GM12875 (cell line): ENCODE data around the gene TOMT.
"Not testable (repeated sequence)": the region's sequence is repeated elsewhere in the genome, so short reads cannot be mapped to it uniquely, and the experiment has no call there.

Experiments used
- H3K4me3 ChIP-seq: one replicate; pipeline ENCODE4 v1.5.1; 2011; ENCODE audit warnings: low read depth, low read length, control low read depth
- TF ChIP-seq, protein P1 (sequence below): IDR thresholded peaks from 2 replicates; pipeline ENCODE4 v1.5.1; 2011; ENCODE audit warnings: low read depth, mild to moderate bottlenecking, control low read depth, inconsistent platforms, low read length, moderate library complexity, borderline replicate concordance; ENCODE audit not compliant: insufficient read depth

TOMT gene

DNA sequence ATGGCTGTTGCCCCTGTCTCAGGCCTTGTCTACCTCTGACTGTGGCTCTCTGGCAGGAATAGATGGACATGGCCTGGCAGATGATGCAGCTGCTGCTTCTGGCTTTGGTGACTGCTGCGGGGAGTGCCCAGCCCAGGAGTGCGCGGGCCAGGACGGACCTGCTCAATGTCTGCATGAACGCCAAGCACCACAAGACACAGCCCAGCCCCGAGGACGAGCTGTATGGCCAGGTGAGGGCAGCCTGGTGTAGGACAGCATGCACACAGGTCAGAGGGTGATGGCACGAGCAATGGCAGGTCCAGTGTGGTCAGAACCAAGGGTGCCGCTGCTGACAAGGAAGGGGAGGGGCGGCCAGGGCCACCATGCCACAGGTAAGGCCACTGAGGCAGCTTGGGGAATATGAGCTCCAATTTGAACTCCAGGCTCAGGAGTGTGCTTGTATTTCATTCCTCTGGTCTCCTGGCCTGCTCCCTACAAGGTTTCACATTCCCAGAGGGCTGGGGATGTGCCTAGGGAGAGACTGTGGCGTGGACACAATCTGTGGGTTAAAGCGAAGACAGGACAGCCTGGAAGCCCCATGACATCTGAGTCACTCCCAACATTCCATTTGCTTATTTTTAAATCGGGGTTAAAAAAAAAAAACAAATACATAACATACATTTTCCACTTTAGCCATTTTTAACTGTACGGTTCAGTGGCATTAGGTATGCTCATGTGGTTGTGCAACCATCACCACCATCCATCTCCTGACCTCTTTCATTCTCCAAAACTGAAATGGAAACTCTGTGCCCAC lies 30.4 kb downstream of the TOMT start:
- TF ChIP-seq, protein P1, sequence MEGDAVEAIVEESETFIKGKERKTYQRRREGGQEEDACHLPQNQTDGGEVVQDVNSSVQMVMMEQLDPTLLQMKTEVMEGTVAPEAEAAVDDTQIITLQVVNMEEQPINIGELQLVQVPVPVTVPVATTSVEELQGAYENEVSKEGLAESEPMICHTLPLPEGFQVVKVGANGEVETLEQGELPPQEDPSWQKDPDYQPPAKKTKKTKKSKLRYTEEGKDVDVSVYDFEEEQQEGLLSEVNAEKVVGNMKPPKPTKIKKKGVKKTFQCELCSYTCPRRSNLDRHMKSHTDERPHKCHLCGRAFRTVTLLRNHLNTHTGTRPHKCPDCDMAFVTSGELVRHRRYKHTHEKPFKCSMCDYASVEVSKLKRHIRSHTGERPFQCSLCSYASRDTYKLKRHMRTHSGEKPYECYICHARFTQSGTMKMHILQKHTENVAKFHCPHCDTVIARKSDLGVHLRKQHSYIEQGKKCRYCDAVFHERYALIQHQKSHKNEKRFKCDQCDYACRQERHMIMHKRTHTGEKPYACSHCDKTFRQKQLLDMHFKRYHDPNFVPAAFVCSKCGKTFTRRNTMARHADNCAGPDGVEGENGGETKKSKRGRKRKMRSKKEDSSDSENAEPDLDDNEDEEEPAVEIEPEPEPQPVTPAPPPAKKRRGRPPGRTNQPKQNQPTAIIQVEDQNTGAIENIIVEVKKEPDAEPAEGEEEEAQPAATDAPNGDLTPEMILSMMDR, result no peak

DNA sequence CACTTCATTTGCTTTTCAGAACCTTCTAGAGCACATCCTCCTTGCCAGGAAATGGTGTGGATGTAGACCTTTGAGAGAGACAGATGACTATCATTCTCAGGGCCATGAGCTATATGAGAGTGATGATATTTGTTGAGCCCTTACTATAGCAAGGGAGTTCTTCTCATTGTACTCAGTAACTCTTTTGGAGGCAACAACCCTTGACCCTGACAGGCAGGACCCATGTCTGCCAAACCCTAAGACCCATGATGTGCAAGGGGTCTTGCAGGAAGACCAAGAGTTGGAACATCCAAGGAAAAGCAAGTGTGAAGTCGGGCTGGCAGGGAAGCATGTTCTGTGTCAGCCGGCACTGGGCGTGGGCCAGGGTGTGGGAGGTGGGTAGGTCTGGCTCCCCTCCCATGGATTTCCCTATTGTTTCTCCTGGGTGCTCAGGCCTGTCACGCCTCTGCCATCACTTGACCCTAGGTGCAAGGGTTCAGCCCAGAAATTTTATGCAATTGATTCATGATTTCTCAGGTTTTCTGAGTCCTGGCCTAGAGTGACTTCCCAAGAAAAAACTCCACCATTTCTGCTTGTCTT lies 31.0 kb downstream of the TOMT start:
- H3K4me3 ChIP-seq, result no peak overlapping the region
- TF ChIP-seq, protein P1, result no peak

More for the DNA sequence above, 30.4 kb downstream of the TOMT start:
- no peak overlapping the region for H3K4me3 ChIP-seq

DNA sequence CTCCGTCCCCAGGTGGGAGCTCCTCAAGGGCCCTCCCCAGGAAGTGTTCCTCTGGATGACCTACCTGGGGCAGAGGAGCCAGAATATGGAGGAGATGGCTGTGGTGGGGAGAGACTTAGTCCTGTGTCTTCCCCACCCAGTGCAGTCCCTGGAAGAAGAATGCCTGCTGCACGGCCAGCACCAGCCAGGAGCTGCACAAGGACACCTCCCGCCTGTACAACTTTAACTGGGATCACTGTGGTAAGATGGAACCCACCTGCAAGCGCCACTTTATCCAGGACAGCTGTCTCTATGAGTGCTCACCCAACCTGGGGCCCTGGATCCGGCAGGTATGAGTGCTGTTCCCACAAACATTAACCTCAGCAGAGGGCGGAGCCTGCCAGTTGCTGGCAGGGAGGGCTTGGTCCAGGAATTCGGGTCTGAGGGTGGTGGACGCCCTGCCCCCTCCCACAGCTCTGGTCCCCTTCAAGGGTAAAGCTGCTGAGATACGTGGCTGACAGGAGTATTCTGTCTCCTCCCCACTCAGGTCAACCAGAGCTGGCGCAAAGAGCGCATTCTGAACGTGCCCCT lies 33.2 kb downstream of the TOMT start:
- TF ChIP-seq, protein P1, result no peak

DNA sequence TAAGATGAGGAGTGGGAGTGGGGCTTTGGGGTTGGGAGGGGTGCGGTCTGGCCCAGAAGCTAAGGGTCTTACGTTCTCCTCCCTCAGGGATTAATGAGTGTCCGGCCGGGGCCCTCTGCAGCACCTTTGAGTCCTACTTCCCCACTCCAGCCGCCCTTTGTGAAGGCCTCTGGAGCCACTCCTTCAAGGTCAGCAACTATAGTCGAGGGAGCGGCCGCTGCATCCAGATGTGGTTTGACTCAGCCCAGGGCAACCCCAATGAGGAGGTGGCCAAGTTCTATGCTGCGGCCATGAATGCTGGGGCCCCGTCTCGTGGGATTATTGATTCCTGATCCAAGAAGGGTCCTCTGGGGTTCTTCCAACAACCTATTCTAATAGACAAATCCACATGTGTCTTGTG lies 33.8 kb downstream of the TOMT start:
- H3K4me3 ChIP-seq, result no peak overlapping the region
- TF ChIP-seq, protein P1, result no peak

More for the DNA sequence above, 33.2 kb downstream of the TOMT start:
- no peak overlapping the region for H3K4me3 ChIP-seq

DNA sequence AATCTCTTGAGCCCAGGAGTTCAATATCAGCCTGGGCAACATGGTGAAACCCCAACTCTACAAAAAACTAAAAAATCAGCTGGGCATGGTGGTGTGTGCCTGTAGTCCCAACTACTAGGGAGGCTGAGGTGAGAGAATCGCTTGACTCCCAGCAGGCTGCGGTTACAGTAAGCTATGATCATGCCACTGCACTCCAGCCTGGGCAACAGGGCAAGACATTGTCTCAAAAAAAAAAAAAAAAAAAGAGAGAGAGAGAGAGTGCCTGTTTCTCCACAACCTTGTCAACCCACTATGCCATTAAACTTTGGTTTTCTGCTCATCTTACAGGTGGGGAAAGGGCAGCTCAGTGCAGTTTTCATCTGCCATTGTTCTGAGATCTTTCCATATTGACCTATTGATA lies 34.9 kb downstream of the TOMT start:
- TF ChIP-seq, protein P1, result no peak
- no peak overlapping the region for H3K4me3 ChIP-seq

DNA sequence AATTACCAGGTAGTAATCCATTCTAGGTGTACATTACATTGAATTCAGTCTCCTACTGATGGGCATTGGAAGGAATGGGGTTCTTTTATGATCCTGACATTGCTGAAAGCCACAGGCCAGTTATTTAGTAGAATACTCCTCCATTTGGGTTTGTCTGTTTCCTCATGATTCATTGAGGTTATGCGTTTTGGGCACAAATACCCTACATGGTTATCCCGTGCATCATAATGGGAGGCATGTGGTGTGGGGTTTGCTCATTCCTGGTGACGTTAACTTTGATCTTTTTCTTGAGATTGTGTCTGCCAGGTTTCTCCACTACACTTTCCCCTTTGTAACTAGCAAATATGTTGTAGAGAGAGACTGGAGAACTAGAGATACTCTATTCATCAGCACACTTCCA lies 35.3 kb downstream of the TOMT start:
- H3K4me3 ChIP-seq, result no peak overlapping the region
- TF ChIP-seq, protein P1, result no peak

DNA sequence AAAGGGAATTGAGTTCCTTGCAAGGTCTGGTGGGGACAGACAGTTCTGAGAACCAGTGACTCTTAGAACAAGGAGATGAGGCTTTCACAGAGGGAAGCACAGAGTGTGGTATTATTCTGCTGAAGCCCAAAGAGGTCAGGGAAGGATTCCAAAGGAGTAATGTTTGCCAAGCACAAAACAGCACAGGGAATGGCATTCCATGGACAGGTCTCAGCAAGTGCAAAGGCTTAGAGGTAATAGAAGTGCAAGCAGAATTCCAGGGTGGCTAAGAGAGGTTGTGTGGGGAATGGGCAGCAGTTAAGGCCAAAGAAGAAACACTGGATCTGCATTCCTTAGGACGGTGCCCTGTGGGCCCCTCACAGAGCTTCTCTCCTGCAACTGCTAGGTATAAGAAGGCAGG lies 36.4 kb downstream of the TOMT start:
- H3K4me3 ChIP-seq, result not testable (repeated sequence)

DNA sequence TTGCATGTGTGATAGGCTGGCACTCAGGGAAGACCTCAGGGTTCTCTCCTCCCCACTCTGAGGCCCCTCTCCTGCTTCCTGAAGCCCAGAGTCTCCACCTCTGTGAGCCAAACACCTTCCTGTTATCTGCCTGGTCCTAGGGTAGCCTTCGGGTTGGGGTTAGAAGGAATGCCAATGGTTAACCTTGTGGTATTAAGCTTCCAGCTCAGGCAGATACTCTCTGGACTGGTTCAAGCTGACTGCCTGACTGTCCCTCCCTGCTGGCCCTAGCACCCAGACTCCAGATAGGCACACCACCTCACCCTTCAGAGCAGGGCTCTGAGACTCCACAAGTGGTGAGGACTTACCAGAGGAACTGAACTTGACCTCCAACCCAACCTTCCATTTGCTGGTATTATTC lies 36.8 kb downstream of the TOMT start:
- H3K4me3 ChIP-seq, result not testable (repeated sequence)
